Smooth muscle cell of the brain vasculature (primary cell): ENCODE results near the gene ADGRV1.
"Not testable (repeated sequence)": the region's sequence is repeated elsewhere in the genome, so short reads cannot be mapped to it uniquely, and the experiment has no call there.

ENCODE experiments used
- DNase-seq: peaks from one replicate; pipeline ENCODE4 v3.0.0-alpha.2; 2012; ENCODE audit warnings: low read depth, low spot score

The ADGRV1 gene

GRCh38 chr5:90593083-90593482 lies 34.5 kb downstream of the ADGRV1 start:
- DNase-seq, result not testable (repeated sequence)

GRCh38 chr5:90595766-90596165 lies 37.2 kb downstream of the ADGRV1 start:
- DNase-seq, result not testable (repeated sequence)

GRCh38 chr5:90598293-90598692 lies 39.7 kb downstream of the ADGRV1 start:
- no peak for DNase-seq

- not testable (repeated sequence) for DNase-seq
Observed at GRCh38 chr5:90600307-90600706, 41.7 kb downstream of the ADGRV1 start.

GRCh38 chr5:90601468-90601867 lies 42.9 kb downstream of the ADGRV1 start:
- no peak for DNase-seq

GRCh38 chr5:90602681-90603080 lies 44.1 kb downstream of the ADGRV1 start:
- DNase-seq, result no peak

- DNase-seq, result no peak
Observed at GRCh38 chr5:90606539-90606938, 47.9 kb downstream of the ADGRV1 start.

GRCh38 chr5:90612919-90613318 lies 54.3 kb downstream of the ADGRV1 start:
- DNase-seq, result no peak

- DNase-seq, result no peak
Observed at GRCh38 chr5:90613459-90613858, 54.9 kb downstream of the ADGRV1 start.

GRCh38 chr5:90613918-90614504 lies 55.4 kb downstream of the ADGRV1 start:
- no peak for DNase-seq

- no peak for DNase-seq
Observed at GRCh38 chr5:90615355-90615754, 56.8 kb downstream of the ADGRV1 start.

- no peak for DNase-seq
Observed at GRCh38 chr5:90618071-90618470, 59.5 kb downstream of the ADGRV1 start.

- DNase-seq, result not testable (repeated sequence)
Observed at GRCh38 chr5:90619762-90620161, 61.2 kb downstream of the ADGRV1 start.

- no peak for DNase-seq
Observed at GRCh38 chr5:90621848-90622247, 63.3 kb downstream of the ADGRV1 start.

- no peak for DNase-seq
Observed at GRCh38 chr5:90626493-90626892, 67.9 kb downstream of the ADGRV1 start.

- no peak for DNase-seq
Observed at GRCh38 chr5:90628492-90628891, 69.9 kb downstream of the ADGRV1 start.

GRCh38 chr5:90632791-90633190 lies 74.2 kb downstream of the ADGRV1 start:
- DNase-seq, result no peak

- no peak for DNase-seq
Observed at GRCh38 chr5:90636948-90637347, 78.4 kb downstream of the ADGRV1 start.

- no peak for DNase-seq
Observed at GRCh38 chr5:90637731-90638130, 79.1 kb downstream of the ADGRV1 start.

GRCh38 chr5:90638878-90639277 lies 80.3 kb downstream of the ADGRV1 start:
- DNase-seq, result no peak

GRCh38 chr5:90640484-90641059 lies 82.0 kb downstream of the ADGRV1 start:
- no peak for DNase-seq

- no peak for DNase-seq
Observed at GRCh38 chr5:90641528-90641927, 82.9 kb downstream of the ADGRV1 start.

GRCh38 chr5:90642706-90643229 lies 84.2 kb downstream of the ADGRV1 start:
- no peak for DNase-seq

- DNase-seq, result no peak
Observed at GRCh38 chr5:90644132-90644531, 85.5 kb downstream of the ADGRV1 start.
